ENCODE results near the gene RFPL3. TPM values are rescaled to one million over a fixed set of nuclear protein-coding genes. Genes with fewer than 3 reads are reported as not detected.

RFPL3 gene
- total and polyA plus RNA-seq, 2 experiments from 2014 or later = not detected

DNA sequence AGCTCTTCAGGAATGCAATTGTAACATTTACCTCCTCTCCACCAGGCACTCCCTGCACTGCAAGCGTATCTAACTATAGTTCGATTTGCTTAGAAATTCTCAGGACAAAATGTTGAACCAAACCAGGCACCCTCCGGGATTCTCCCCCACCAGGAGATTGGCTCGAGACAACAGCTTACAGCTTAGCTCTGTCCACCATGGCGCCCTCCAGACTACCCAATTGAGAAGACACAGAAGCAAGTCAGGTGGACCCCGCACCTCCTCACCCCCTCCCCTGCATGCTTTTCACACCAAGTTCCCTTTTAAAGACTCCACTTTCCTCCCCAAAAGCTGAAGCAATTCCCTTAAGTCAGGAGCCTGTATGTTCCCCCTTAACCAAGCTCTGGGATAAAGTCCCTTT is 34.7 kb upstream of the RFPL3 start:
- H3K27me3 ChIP-seq (ENCODE audit: insufficient read depth) = no peaks in the 10 kb centered on the region
- Mint-ChIP-seq H3K36me3 (ENCODE audit: low read depth) (peaks cover 20% of the 10 kb centered on the region), H3K4me1 (peaks cover 28% of the 10 kb centered on the region), H3K27me3 (ENCODE audit: insufficient read depth, low read depth, poor library complexity) (peaks cover 18% of the 10 kb centered on the region), H3K27ac (no peak overlapping the region), H3K4me3 (no peak overlapping the region), H3K9me3 (peaks cover 25% of the 10 kb centered on the region)
- DNase-seq (ENCODE audit: low spot score) (no peak), ATAC-seq (no peak)
- no peaks in the 10 kb centered on the region for H3F3A ChIP-seq (replicated peaks; ENCODE audit: low read depth)
- no peak overlapping the region for H2AFZ ChIP-seq
- no peak overlapping the region for H3K27ac ChIP-seq (ENCODE audit: low read depth)
- no peaks in the 10 kb centered on the region for H3K36me3 ChIP-seq (ENCODE audit: insufficient read depth)
- H3K79me2 ChIP-seq (replicated peaks; ENCODE audit: insufficient read depth) = no peaks in the 10 kb centered on the region
- H3K9me2 ChIP-seq (ENCODE audit: insufficient read depth) = no peaks in the 10 kb centered on the region
- H4K20me1 ChIP-seq (replicated peaks; ENCODE audit: insufficient read depth) = no peaks in the 10 kb centered on the region
- H3K4me2 ChIP-seq = no peak overlapping the region
- TF ChIP-seq POLR2AphosphoS5 (IDR thresholded peaks at IDR 0.05; ENCODE audit: low read depth) (no peak), EZH2phosphoT487 (IDR thresholded peaks at IDR 0.05; ENCODE audit: unreplicated experiment) (no peak), ZNF114 (CRISPR knock-in tag; IDR thresholded peaks at IDR 0.05) (no peak), CTCF (conservative IDR thresholded peaks at IDR 0.05; ENCODE audit: low read depth in 2 of 2) (no peak), ZNF331 (CRISPR knock-in tag; IDR thresholded peaks at IDR 0.05; ENCODE audit: low read depth) (no peak), NANOG (IDR thresholded peaks at IDR 0.05; ENCODE audit: borderline replicate concordance) (no peak), CREB1 (CRISPR knock-in tag; IDR thresholded peaks at IDR 0.05; ENCODE audit: low read depth) (no peak), REST (IDR thresholded peaks at IDR 0.05; ENCODE audit: unreplicated experiment) (no peak), EZH2 (IDR thresholded peaks at IDR 0.05; ENCODE audit: low read depth, unreplicated experiment) (no peak), STAT1 (IDR thresholded peaks at IDR 0.05; ENCODE audit: unreplicated experiment) (no peak), JUNB (IDR thresholded peaks at IDR 0.05; ENCODE audit: unreplicated experiment) (no peak)
- no peak overlapping the region for H3K4me3 ChIP-seq
- peaks cover 17% of the 10 kb centered on the region for H3K4me1 ChIP-seq (ENCODE audit: insufficient read depth)

Measured in GM23338 (cell line).